Stimulated activated CD8-positive, alpha-beta memory T cell treated with anti-CD3 and anti-CD28 coated beads, Interleukin-12 subunit alpha, Interleukin-12 subunit beta, amount 100 ng/mL, for 1 hour (primary cell): ENCODE data around the gene LAMA5.

Experiments used
- DNase-seq: peaks from one replicate; pipeline ENCODE4 v3.0.0-alpha.2; 2020; ENCODE audit warnings: low read depth

The LAMA5 gene

GRCh38 chr20:62360854-62361798, 6.0 kb downstream of the LAMA5 start:
- DNase-seq, result no peak

GRCh38 chr20:62359491-62360121, 7.5 kb downstream of the LAMA5 start:
- DNase-seq, result no peak

GRCh38 chr20:62359043-62359490, 8.0 kb downstream of the LAMA5 start:
- DNase-seq, result no peak

GRCh38 chr20:62358171-62359042, 8.7 kb downstream of the LAMA5 start:
- no peak for DNase-seq

- DNase-seq, result no peak
These were observed 9.4 kb downstream of the LAMA5 start for GRCh38 chr20:62357681-62358080.

- DNase-seq, result no peak
These were observed 9.9 kb downstream of the LAMA5 start for GRCh38 chr20:62357187-62357667.

GRCh38 chr20:62356589-62357186, 10.4 kb downstream of the LAMA5 start:
- no peak for DNase-seq

- no peak for DNase-seq
These were observed 11.1 kb downstream of the LAMA5 start for GRCh38 chr20:62355878-62356588.

- no peak for DNase-seq
These were observed 11.6 kb downstream of the LAMA5 start for GRCh38 chr20:62355516-62355877.

- no peak for DNase-seq
These were observed 12.2 kb downstream of the LAMA5 start for GRCh38 chr20:62354811-62355341.

GRCh38 chr20:62354031-62354808, 12.9 kb downstream of the LAMA5 start:
- no peak for DNase-seq

GRCh38 chr20:62353289-62354030, 13.7 kb downstream of the LAMA5 start:
- no peak for DNase-seq

- DNase-seq, result no peak
These were observed 14.5 kb downstream of the LAMA5 start for GRCh38 chr20:62352402-62353288.

GRCh38 chr20:62351469-62352401, 15.4 kb downstream of the LAMA5 start:
- DNase-seq, result no peak

- no peak for DNase-seq
These were observed 16.3 kb downstream of the LAMA5 start for GRCh38 chr20:62350629-62351422.

- DNase-seq, result no peak
These were observed 16.9 kb downstream of the LAMA5 start for GRCh38 chr20:62350098-62350628.
